LNCAP (cell line): ENCODE measurements around the gene TP73.

Source experiments
- CTCF ChIP-seq: fragments of 450-650 bp; IDR thresholded peaks from 2 replicates; pipeline ENCODE4 v1.5.1; 2017; ENCODE audit warnings: mild to moderate bottlenecking

TP73 gene

GRCh38 chr1:3759796-3760195 lies 107.5 kb downstream of the TP73 start:
- TF ChIP-seq CTCF: no peak

- no peak for TF ChIP-seq CTCF
These were observed 109.1 kb downstream of the TP73 start for GRCh38 chr1:3761296-3762010.

GRCh38 chr1:3762151-3762872 lies 110.0 kb downstream of the TP73 start:
- no peak for TF ChIP-seq CTCF

- no peak for TF ChIP-seq CTCF
These were observed 110.5 kb downstream of the TP73 start for GRCh38 chr1:3762873-3763228.

- no peak for TF ChIP-seq CTCF
These were observed 111.2 kb downstream of the TP73 start for GRCh38 chr1:3763351-3764125.

GRCh38 chr1:3767328-3767925 lies 115.1 kb downstream of the TP73 start:
- no peak for TF ChIP-seq CTCF

GRCh38 chr1:3768811-3769390 lies 116.6 kb downstream of the TP73 start:
- no peak for TF ChIP-seq CTCF
